ENCODE data around the gene MBNL2. TPM values are rescaled to one million over a fixed set of nuclear protein-coding genes. Genes with fewer than 3 reads are reported as not detected.

The MBNL2 gene
- polyA plus RNA-seq, 1 experiment, result 44.0 TPM

- H3K9me3 ChIP-seq (ENCODE audit: control insufficient read depth, insufficient read depth, low read length), result no peaks in the 10 kb centered on the region
- H3K27ac ChIP-seq (ENCODE audit: low read depth, low read length), result peak overlapping the region; percentile 89
- no peak for TF ChIP-seq CTCF (IDR thresholded peaks at IDR 0.05; ENCODE audit: low read depth, low read length)
- H3K4me3 ChIP-seq (ENCODE audit: low read depth, low read length), result peak overlapping the region; percentile 82
- ChIA-PET POLR2A (interaction anchor here (0.7 to 2.3 kb wide), 7 partner anchors 8 to 116 kb away, joined by 3 to 12 read pairs (median 3); no protein-coding TSS in a partner anchor), CTCF (interaction anchor here (1.2 to 7.3 kb wide), 9 partner anchors 11 to 576 kb away, joined by 4 to 92 read pairs (median 10); no protein-coding TSS in a partner anchor)
- H3K27me3 ChIP-seq (ENCODE audit: control insufficient read depth, insufficient read depth, low read length), result no peaks in the 10 kb centered on the region
- DNase-seq (ENCODE audit: low read depth, low spot score), result peak; percentile 83
Measured at GRCh38 chr13:97223711-97224541, 1.8 kb downstream of the MBNL2 start.

- ChIA-PET POLR2A (interaction anchor here (0.6 to 1.0 kb wide), 5 partner anchors 16 to 90 kb away, joined by 3 to 12 read pairs (median 5); no protein-coding TSS in a partner anchor), CTCF (interaction anchor here (1.0 to 7.3 kb wide), 7 partner anchors 12 to 575 kb away, joined by 3 to 92 read pairs (median 10); no protein-coding TSS in a partner anchor)
- H3K4me3 ChIP-seq (ENCODE audit: low read depth, low read length), result peak overlapping the region; percentile 82
- no peak for TF ChIP-seq CTCF (IDR thresholded peaks at IDR 0.05; ENCODE audit: low read depth, low read length)
- H3K27ac ChIP-seq (ENCODE audit: low read depth, low read length), result peak overlapping the region; percentile 89
- DNase-seq (ENCODE audit: low read depth, low spot score), result no peak
- H3K9me3 ChIP-seq (ENCODE audit: control insufficient read depth, insufficient read depth, low read length), result no peaks in the 10 kb centered on the region
- H3K27me3 ChIP-seq (ENCODE audit: control insufficient read depth, insufficient read depth, low read length), result no peaks in the 10 kb centered on the region
Measured at GRCh38 chr13:97224544-97225300, 2.6 kb downstream of the MBNL2 start.

GRCh38 chr13:97225533-97225932 is 3.4 kb downstream of the MBNL2 start:
- no peak for TF ChIP-seq CTCF (IDR thresholded peaks at IDR 0.05; ENCODE audit: low read depth, low read length)
- Histone ChIP-seq H3K27ac (ENCODE audit: low read depth, low read length) (no peak overlapping the region), H3K9me3 (ENCODE audit: control insufficient read depth, insufficient read depth, low read length) (no peaks in the 10 kb centered on the region), H3K4me3 (ENCODE audit: low read depth, low read length) (peak overlapping the region; percentile 82), H3K27me3 (ENCODE audit: control insufficient read depth, insufficient read depth, low read length) (no peaks in the 10 kb centered on the region)
- ChIA-PET CTCF (interaction anchor here (1.0 to 7.3 kb wide), 5 partner anchors 13 to 134 kb away, joined by 3 to 92 read pairs (median 11); no protein-coding TSS in a partner anchor), POLR2A (interaction anchor here (0.7 to 1.0 kb wide), 2 partner anchors 24 to 32 kb away, joined by 3 to 5 read pairs; no protein-coding TSS in a partner anchor)
- no peak for DNase-seq (ENCODE audit: low read depth, low spot score)

GRCh38 chr13:97226013-97226412 is 3.9 kb downstream of the MBNL2 start:
- TF ChIP-seq CTCF (IDR thresholded peaks at IDR 0.05; ENCODE audit: low read depth, low read length), result no peak
- no peaks in the 10 kb centered on the region for H3K27me3 ChIP-seq (ENCODE audit: control insufficient read depth, insufficient read depth, low read length)
- H3K9me3 ChIP-seq (ENCODE audit: control insufficient read depth, insufficient read depth, low read length), result no peaks in the 10 kb centered on the region
- CTCF ChIA-PET, result interaction anchor here (1.1 to 7.3 kb wide), 4 partner anchors 116 to 208 kb away, joined by 5 to 92 read pairs (median 26); no protein-coding TSS in a partner anchor
- no peak for DNase-seq (ENCODE audit: low read depth, low spot score)
- H3K27ac ChIP-seq (ENCODE audit: low read depth, low read length), result no peak overlapping the region
- POLR2A ChIA-PET, result interaction anchor here (0.7 kb wide), 1 partner anchor 32 kb away, joined by 3 read pairs; no protein-coding TSS in a partner anchor
- peak overlapping the region; percentile 82 for H3K4me3 ChIP-seq (ENCODE audit: low read depth, low read length)
